HEK293T (cell line): Measurements from ENCODE around the gene CHRD.

Experiments
- CTCF ChIA-PET: fragments of 350-600 bp; formaldehyde crosslinking; extraction: SDS; loops from one replicate; lab custom pipeline; 2021; ENCODE audit warnings: antibody characterized with exemption, inconsistent platforms; lab: Yijun Ruan, JAX
- POLR2A ChIA-PET: fragments of 350-600 bp; formaldehyde crosslinking; extraction: SDS; loops from one replicate; lab custom pipeline; 2020; ENCODE audit warnings: antibody characterized with exemption, inconsistent platforms; lab: Yijun Ruan, JAX
- DNase-seq: peaks from one replicate; pipeline ENCODE4 v3.0.0; 2012; ENCODE audit warnings: mixed read lengths; ENCODE audit errors: extremely low spot score
- ARNT ChIP-seq: fragments of 450-650 bp; IDR thresholded peaks from 2 replicates; pipeline ENCODE4 v1.6.1; 2017; ENCODE audit warnings: mild to moderate bottlenecking
- BHLHE40 ChIP-seq: fragments of 450-650 bp; IDR thresholded peaks from 2 replicates; pipeline ENCODE4 v1.6.1; 2016; ENCODE audit warnings: mild to moderate bottlenecking, moderate library complexity, borderline replicate concordance
- CTBP1 ChIP-seq: fragments of 450-650 bp; IDR thresholded peaks from 2 replicates; pipeline ENCODE4 v1.6.1; 2016; ENCODE audit warnings: borderline replicate concordance
- ELF4 ChIP-seq: fragments of 450-650 bp; IDR thresholded peaks from 2 replicates; pipeline ENCODE4 v1.6.1; 2017; ENCODE audit warnings: antibody characterized with exemption
- FOXA1 ChIP-seq: fragments of 450-650 bp; IDR thresholded peaks from 2 replicates; pipeline ENCODE4 v1.6.1; 2016; ENCODE audit warnings: mild to moderate bottlenecking
- FOXK2 ChIP-seq: fragments of 450-650 bp; IDR thresholded peaks from 2 replicates; pipeline ENCODE4 v1.6.1; 2016; ENCODE audit warnings: mild to moderate bottlenecking
- FOXM1 ChIP-seq: fragments of 450-650 bp; IDR thresholded peaks from 2 replicates; pipeline ENCODE4 v1.6.1; 2017; ENCODE audit warnings: mild to moderate bottlenecking, borderline replicate concordance
- HDGF ChIP-seq: fragments of 450-650 bp; IDR thresholded peaks from 2 replicates; pipeline ENCODE4 v1.6.1; 2017; ENCODE audit warnings: antibody characterized with exemption, borderline replicate concordance
- L3MBTL2 ChIP-seq: fragments of 450-650 bp; conservative IDR thresholded peaks from 2 replicates; pipeline ENCODE4 v1.6.1; 2016; ENCODE audit warnings: mild to moderate bottlenecking
- LEF1 ChIP-seq: fragments of 450-650 bp; IDR thresholded peaks from 2 replicates; pipeline ENCODE4 v1.6.1; 2017; ENCODE audit warnings: mild to moderate bottlenecking, borderline replicate concordance
- NFRKB ChIP-seq: fragments of 450-650 bp; IDR thresholded peaks from 2 replicates; pipeline ENCODE4 v1.6.1; 2016; ENCODE audit warnings: mild to moderate bottlenecking, moderate library complexity
- SP1 ChIP-seq: fragments of 450-650 bp; IDR thresholded peaks from 2 replicates; pipeline ENCODE4 v1.6.1; 2017
- SUZ12 ChIP-seq: fragments of 450-650 bp; IDR thresholded peaks from 2 replicates; pipeline ENCODE4 v1.6.1; 2016; ENCODE audit warnings: mild to moderate bottlenecking
- TARDBP ChIP-seq: fragments of 450-650 bp; IDR thresholded peaks from 2 replicates; pipeline ENCODE4 v1.6.1; 2016
- ZNF384 ChIP-seq: fragments of 450-650 bp; IDR thresholded peaks from 2 replicates; pipeline ENCODE4 v1.6.1; 2016
- TF ChIP-seq, protein P1 (sequence below): fragments of 450-650 bp; IDR thresholded peaks from 2 replicates; pipeline ENCODE4 v1.6.1; 2016

Gene CHRD

DNA sequence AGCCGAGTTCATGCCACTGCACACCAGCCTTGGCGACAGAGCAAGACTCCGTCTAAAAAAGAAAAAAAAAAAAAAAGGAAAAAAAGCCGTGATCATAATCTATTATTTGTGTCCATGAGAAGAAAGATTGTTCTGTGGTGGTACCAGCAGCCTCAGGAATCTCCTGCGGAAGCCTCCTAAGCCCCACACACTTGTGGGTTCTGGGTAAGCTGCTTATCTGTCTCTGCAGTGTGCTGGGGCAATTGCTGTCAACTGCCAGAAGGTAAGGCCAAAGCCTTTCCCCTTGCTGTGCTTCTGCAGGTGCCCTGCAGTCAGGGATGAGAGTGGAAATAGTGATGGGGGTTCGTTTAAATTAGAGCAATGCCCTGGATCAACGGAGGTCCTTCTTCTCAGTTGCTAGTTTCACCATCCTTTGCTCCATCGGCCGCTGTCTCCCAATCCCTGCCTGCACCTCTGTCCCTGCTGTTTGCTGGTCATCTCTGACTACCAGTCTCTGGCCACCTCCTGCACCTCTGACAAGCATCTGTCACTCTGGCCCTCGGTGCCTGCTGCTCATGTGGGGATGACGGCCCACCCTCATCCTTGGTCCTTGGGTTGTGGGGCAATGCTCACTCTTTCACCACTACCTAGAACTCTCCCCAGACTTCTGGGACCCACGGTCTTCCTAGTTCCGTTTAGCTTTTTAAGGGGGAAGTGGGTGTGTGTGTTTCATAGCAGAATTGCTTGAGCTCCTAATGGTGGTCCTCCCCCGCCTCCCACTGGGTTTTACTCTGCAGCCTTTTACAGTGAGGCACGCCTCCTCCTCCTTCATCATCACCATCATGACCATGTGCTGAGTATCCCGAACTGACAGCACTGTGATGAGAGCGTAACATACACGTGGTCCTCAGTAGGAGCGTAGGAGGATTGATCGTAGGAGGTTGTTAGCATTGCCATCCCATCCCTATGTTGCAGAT, 25.5 kb downstream of the CHRD start:
- no peak for DNase-seq
- CTCF ChIA-PET = interaction anchor here (0.6 kb wide), 1 partner anchor 33 kb away, joined by 4 read pairs; no protein-coding TSS in a partner anchor

DNA sequence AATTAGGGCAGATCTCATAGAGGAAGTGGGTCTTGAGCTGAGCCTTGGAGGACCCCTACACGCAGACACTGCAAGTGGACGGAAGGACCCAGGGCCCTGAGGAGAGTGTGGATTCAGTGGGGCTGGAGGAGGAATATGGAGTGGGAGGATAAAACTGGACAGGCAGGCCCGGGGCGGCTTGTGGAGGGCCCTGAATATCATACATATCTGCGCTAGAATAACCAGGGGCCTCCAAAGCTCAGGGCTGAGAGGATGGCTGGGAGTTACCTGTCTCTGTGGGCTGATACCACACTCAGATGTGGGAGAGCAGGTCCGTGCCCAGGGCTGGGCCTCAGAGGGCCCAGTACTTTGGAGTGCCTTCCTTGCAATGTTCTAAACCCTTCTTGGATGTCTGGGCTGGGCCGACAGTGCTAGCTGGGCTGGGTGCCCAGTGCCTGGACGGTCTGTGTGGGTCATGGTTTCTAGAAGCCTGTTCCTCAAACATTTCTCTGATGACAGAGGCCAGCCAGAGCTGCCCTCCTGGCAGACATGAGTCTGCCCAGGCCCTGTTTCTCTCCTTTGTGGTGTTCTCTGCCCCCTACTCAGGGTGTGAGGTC, 29.6 kb downstream of the CHRD start:
- CTCF ChIA-PET = no interaction called here
- no peak for TF ChIP-seq FOXM1
- no peak for TF ChIP-seq SUZ12
- TF ChIP-seq FOXK2 = no peak
- no peak for TF ChIP-seq ARNT
- no peak for TF ChIP-seq LEF1
- no peak for TF ChIP-seq L3MBTL2
- no peak for TF ChIP-seq SP1
- TF ChIP-seq HDGF = no peak
- TF ChIP-seq BHLHE40 = no peak
- no peak for TF ChIP-seq CTBP1
- TF ChIP-seq ZNF384 = no peak
- TF ChIP-seq NFRKB = no peak
- TF ChIP-seq, protein P1, sequence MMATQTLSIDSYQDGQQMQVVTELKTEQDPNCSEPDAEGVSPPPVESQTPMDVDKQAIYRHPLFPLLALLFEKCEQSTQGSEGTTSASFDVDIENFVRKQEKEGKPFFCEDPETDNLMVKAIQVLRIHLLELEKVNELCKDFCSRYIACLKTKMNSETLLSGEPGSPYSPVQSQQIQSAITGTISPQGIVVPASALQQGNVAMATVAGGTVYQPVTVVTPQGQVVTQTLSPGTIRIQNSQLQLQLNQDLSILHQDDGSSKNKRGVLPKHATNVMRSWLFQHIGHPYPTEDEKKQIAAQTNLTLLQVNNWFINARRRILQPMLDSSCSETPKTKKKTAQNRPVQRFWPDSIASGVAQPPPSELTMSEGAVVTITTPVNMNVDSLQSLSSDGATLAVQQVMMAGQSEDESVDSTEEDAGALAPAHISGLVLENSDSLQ = no peak
- no peak for TF ChIP-seq FOXA1
- TF ChIP-seq TARDBP = no peak
- DNase-seq = no peak
- POLR2A ChIA-PET = no interaction called here

More for the DNA sequence above, 25.5 kb downstream of the CHRD start:
- TF ChIP-seq ARNT (no peak), ZNF384 (no peak), FOXM1 (no peak), BHLHE40 (no peak), FOXK2 (no peak), ELF4 (no peak), NFRKB (no peak), CTBP1 (no peak), LEF1 (no peak), TARDBP (no peak), SP1 (no peak), SUZ12 (no peak), FOXA1 (no peak)
- TF ChIP-seq, protein P1 = no peak
- POLR2A ChIA-PET = no interaction called here

DNA sequence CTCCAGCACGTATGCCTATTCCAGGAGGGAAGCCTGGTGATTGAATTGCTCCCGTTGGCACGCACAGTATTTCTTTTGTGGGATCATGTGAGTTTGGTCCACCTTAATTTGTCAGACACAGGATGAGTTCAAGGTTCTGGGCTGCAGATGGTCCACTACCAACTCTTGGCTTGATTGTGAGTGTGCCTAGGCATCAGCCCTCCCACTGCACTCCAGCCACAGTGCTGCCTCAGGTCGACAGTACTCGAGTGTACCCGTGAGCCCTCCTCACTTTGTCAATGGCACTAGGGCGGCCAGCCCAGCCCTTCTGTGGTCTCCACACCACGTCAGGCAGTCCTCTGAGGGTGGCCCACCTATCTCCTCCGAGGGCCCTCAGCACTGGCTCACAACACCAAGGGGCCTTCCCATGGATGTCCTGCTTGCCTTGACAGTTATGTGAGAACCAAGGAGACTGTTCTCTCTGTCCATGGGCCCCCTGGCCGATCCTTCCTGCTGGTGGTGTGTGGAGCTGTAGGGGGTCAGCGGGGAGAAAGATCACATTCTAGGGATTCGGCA, 30.2 kb downstream of the CHRD start:
- TF ChIP-seq HDGF (no peak), ARNT (no peak), CTBP1 (no peak), FOXK2 (no peak), FOXM1 (no peak), TARDBP (no peak), NFRKB (no peak)
- TF ChIP-seq, protein P1 = no peak
- no peak for DNase-seq
- ChIA-PET POLR2A (no interaction called here), CTCF (no interaction called here)

GRCh38 chr3:184414418-184415202, 34.8 kb downstream of the CHRD start:
- CTCF ChIA-PET = no interaction called here
- no peak for DNase-seq
- TF ChIP-seq SUZ12 = no peak
- no peak for TF ChIP-seq L3MBTL2
- TF ChIP-seq, protein P1 = no peak
- TF ChIP-seq ZNF384 = no peak
- no peak for TF ChIP-seq SP1
- no peak for TF ChIP-seq NFRKB
- no peak for TF ChIP-seq LEF1
- no peak for TF ChIP-seq ELF4
- no peak for TF ChIP-seq FOXA1
- no peak for TF ChIP-seq HDGF
- no peak for TF ChIP-seq BHLHE40
- no peak for TF ChIP-seq TARDBP
- no peak for TF ChIP-seq FOXM1
- POLR2A ChIA-PET = no interaction called here

DNA sequence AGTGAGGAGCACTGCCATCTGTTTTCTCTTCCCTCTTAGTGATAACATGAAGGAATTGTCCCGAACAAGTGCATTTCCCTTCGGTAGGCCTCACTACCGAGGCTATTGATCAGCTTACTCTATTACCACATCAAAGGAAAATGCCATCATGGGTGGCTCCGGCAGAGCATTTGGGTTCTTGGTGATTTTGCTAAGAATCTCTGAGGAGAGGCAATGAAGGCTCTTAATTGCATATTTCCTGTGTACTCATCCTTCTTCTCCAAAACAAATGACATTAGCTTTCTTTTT, 35.3 kb downstream of the CHRD start:
- CTCF ChIA-PET = no interaction called here
- TF ChIP-seq SP1 (no peak), ARNT (no peak), CTBP1 (no peak), L3MBTL2 (no peak), ZNF384 (no peak), ELF4 (no peak), HDGF (no peak), FOXK2 (no peak), NFRKB (no peak), SUZ12 (no peak), FOXA1 (no peak)
- TF ChIP-seq, protein P1 = no peak
- no peak for DNase-seq
- POLR2A ChIA-PET = no interaction called here
